Right lobe of liver (tissue), 6 donors: ENCODE data around the gene PRKN. TPM values are rescaled to one million over a fixed set of nuclear protein-coding genes. Genes with fewer than 3 reads are reported as not detected.

Source experiments
- ATAC-seq, 4 donors: fragments of 200-7000 bp; cut with Tn5 transposase; one replicate each; pipeline ENCODE4 v1.9.1; 2020; ENCODE audit warnings: mild to moderate bottlenecking in 4 of 4, moderate library complexity in 4 of 4
- DNase-seq, 3 donors: peaks; one replicate each; pipeline ENCODE4 v3.0.0-alpha.2; 2020
- H3K27ac ChIP-seq, 3 donors: fragments of 200-600 bp; one replicate each; pipeline ENCODE4 v1.8.0; 2022
- H3K27me3 ChIP-seq, 2 donors: fragments of 200-600 bp; one replicate each; pipeline ENCODE4 v1.8.0; 2022
- H3K36me3 ChIP-seq, 4 donors: fragments of 200-600 bp; sonication (generic) in 1 of 4; one replicate each; pipeline versions ENCODE4 v1.5.1 to v1.8.0; 2017 to 2022; ENCODE audit warnings: control low read depth in 1 of 4
- H3K4me1 ChIP-seq, 4 donors: fragments of 200-600 bp; sonication (generic) in 1 of 4; one replicate each; pipeline versions ENCODE4 v1.5.1 to v1.8.0; 2017 to 2022; ENCODE audit warnings: control low read depth in 1 of 4
- H3K4me3 ChIP-seq, 3 donors: fragments of 200-600 bp; one replicate each; pipeline ENCODE4 v1.8.0; 2022
- H3K9me3 ChIP-seq, 4 donors: fragments of 200-600 bp; sonication (generic) in 1 of 4; one replicate each; pipeline versions ENCODE4 v1.5.1 to v1.8.0; 2017 to 2022; ENCODE audit warnings: control low read depth in 1 of 4
- CTCF ChIP-seq, 4 donors: fragments of 200-600 bp in 3 of 4; fragments of 450-650 bp in 1 of 4; IDR thresholded peaks; one replicate each; pipeline versions ENCODE4 v1.5.1 to v1.8.0; 2016 to 2022; ENCODE audit warnings: antibody characterized with exemption in 4 of 4, mild to moderate bottlenecking in 2 of 4
- POLR2A ChIP-seq: fragments of 450-650 bp; IDR thresholded peaks from one replicate; pipeline ENCODE4 v1.6.1; 2017; ENCODE audit warnings: antibody characterized with exemption, mild to moderate bottlenecking
- WGBS: methylation state at CpG from one replicate; pipeline ENCODE4 v1.1.6; 2018; ENCODE audit warnings: low coverage, low lambda C conversion rate; ENCODE audit not compliant: insufficient coverage; ENCODE audit errors: missing lambda C conversion rate; 5-methylcytosine and 5-hydroxymethylcytosine counted together
- intact Hi-C, 2 donors: fragments of 100-400 bp; cut with DNase I; formaldehyde crosslinking; loops; one replicate each; pipeline versions ENCODE4 v1.11.2 to v1.14.1; 2022
- total RNA-seq, 6 experiments: library from RNA; depleted of rRNA in 2 of 6; stranded (reverse); fragments of >200 nt in 2 of 6; fragmentation: NEBNext Ultra II Directional in 3 of 6; extraction: Animal tissue kit (Norgen Biotek cat#: 25700) in 3 of 6; gene quantifications; one replicate each; pipeline versions ENCODE4 v1.1.0 to v1.2.4, GENCODE V29; 2016 to 2023
- donor health status: DM: no; HTN: yes; CAD: no.
- donor health status: DM: no; HTN: no; CAD: no.
- donor health status: DM: no; HTN: no; CAD: no.
- donor health status: DM: no; HTN: yes; CAD: no.
- donor health status: DM: no; HTN: yes; CAD: no.

Gene PRKN
- total RNA-seq, 6 experiments from 2014 or later, result 1.1 to 3.7 (median 2.2) TPM

DNA sequence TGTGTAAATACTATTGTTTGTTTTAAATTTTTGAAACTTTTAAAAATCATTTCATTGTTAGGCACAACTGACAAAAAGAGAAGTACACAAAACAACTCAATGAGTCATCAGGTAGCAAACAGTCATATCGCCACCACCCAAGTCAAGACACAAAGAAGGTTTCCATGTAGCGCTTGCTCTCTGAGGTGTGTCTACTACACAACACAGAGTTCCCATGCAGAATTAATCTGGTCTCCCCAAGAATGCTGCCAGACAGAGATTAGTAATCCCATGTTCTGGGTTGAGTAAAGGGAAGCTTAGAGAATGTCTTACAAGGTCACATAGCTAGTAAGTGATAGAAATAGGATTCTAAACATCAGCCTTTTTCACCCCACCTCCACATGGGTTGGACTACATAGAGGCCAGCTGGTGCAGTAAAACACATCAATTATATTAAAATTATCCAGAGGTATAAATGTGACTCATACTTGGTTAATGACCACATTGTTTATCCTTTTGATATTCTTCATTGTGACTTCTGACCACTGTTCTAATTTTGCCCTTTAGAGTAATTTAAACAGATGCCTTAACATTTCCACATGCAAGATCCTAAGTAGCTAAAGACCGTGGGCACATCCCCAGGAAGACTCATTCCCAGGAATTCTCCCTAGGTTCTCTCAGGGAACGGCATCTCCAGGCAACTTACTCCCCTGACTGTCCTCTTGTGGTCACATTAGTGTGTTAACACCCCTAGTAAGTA lies 413.5 kb downstream of the PRKN start:
- Histone ChIP-seq H3K27me3 (no peaks in the 10 kb centered on the region), H3K4me3 (no peak overlapping the region), H3K36me3 (no peaks in the 10 kb centered on the region), H3K4me1 (no peaks in the 10 kb centered on the region), H3K9me3 (no peaks in the 10 kb centered on the region), H3K27ac (no peak overlapping the region)
- DNase-seq (no peak), ATAC-seq (no peak)
- 70% methylated on average over 3 of the region's 4 CpGs for WGBS
- TF ChIP-seq CTCF (IDR thresholded peaks at IDR 0.05) (no peak), POLR2A (no peak)
- intact Hi-C loops, result no loop called here

DNA sequence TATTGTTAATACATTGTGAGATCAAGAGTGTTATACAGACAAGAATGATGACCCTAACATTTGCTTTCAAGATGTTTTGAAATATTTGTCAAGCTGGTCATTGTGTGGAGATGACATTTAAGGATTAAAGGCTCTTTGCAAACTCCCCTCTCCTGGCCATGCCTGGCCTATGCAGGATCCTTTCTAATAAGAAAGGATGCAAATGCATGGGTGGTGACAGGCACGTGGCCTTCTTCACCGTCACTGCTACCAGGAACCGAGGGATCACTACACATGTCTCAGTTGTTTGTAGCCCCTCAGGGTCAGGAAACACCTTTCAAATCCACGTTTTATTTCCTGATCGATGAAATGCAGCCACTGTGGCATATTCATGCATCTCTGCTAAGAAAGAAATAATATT lies 419.7 kb downstream of the PRKN start:
- no peak for ATAC-seq
- WGBS, result 65% methylated on average over 5 of the region's 5 CpGs
- TF ChIP-seq POLR2A, result no peak
- TF ChIP-seq CTCF (IDR thresholded peaks at IDR 0.05), result no peak
- intact Hi-C loops, result no loop called here
- Histone ChIP-seq H3K27me3 (no peaks in the 10 kb centered on the region), H3K9me3 (no peaks in the 10 kb centered on the region), H3K27ac (no peak overlapping the region), H3K4me1 (no peaks in the 10 kb centered on the region), H3K36me3 (no peaks in the 10 kb centered on the region), H3K4me3 (no peak overlapping the region)
- no peak for DNase-seq

DNA sequence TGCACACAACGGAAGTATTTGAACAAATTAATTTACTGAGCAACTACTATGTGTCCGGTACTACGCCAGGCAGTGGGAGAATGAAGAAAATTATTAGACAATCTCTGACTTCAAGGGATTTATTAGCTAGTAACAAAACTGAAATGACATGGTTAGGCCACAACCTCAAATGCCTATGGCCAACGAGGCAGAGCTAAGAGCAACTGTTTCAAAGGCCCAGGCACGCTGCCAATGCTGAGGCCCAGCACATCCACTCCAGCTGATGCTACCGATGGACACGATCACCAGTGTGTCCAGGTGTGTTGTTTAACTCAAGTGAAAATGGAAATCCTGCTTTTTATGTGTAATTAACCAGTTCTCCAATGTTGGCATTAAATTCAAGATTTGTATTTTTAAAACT lies 420.9 kb downstream of the PRKN start:
- H3K4me1 ChIP-seq, result no peaks in the 10 kb centered on the region
- H3K9me3 ChIP-seq, result no peaks in the 10 kb centered on the region
- H3K4me3 ChIP-seq, result no peak overlapping the region
- TF ChIP-seq CTCF (IDR thresholded peaks at IDR 0.05), result no peak
- TF ChIP-seq POLR2A, result no peak
- ATAC-seq (no peak), DNase-seq (no peak)
- intact Hi-C loops, result no loop called here
- 69% methylated on average over 5 of the region's 7 CpGs for WGBS
- no peaks in the 10 kb centered on the region for H3K27me3 ChIP-seq
- no peaks in the 10 kb centered on the region for H3K36me3 ChIP-seq
- no peak overlapping the region for H3K27ac ChIP-seq

GRCh38 chr6:162301128-162301527 lies 426.4 kb downstream of the PRKN start:
- Histone ChIP-seq H3K4me1 (no peaks in the 10 kb centered on the region), H3K9me3 (no peaks in the 10 kb centered on the region), H3K27me3 (no peaks in the 10 kb centered on the region), H3K4me3 (no peak overlapping the region), H3K36me3 (no peaks in the 10 kb centered on the region), H3K27ac (no peak overlapping the region)
- TF ChIP-seq POLR2A, result no peak
- no peak for TF ChIP-seq CTCF (IDR thresholded peaks at IDR 0.05)
- WGBS, result 83% methylated on average over 5 of the region's 6 CpGs
- ATAC-seq (no peak), DNase-seq (no peak)
- intact Hi-C loops, result no loop called here
